HG02884 (cell line): ENCODE measurements around the gene PSMG3.

Experiments used
- ATAC-seq: cut with Tn5 transposase; IDR thresholded peaks from one replicate; pipeline ENCODE4 v1.9.1; 2021; ENCODE audit warnings: mild to moderate bottlenecking, moderate library complexity; ENCODE audit not compliant: unreplicated experiment

Gene PSMG3

DNA sequence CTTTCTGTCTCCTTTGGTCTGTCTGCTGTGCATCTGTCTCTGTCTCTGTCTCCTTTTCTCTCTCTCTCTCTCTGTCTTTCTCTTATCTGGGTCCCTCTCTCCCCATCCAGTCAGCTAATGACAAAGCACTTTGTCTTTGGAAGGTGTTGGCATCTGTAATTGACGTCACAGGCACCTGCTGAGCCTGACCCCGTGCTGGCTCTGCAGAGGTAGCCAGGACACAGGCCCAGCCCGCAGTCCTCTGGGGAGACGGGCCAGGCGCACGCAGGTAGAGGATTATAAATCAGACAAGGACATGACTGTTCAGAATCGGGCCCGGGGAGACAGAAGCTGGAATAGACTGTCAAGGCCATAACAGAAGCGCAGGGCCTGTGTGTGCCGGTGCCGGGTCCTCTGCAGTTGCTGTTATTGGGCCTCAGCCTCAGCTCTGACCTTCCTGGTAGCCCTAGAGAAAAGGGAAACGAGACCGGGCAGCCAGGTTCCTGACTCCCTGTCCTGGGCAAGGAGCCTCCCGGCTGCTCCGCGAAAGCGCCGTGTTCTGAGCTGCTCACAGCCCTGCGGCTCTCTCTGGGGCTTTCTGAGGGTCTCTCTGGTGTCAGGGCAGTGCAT lies 10.7 kb upstream of the PSMG3 start:
- ATAC-seq: no peak

DNA sequence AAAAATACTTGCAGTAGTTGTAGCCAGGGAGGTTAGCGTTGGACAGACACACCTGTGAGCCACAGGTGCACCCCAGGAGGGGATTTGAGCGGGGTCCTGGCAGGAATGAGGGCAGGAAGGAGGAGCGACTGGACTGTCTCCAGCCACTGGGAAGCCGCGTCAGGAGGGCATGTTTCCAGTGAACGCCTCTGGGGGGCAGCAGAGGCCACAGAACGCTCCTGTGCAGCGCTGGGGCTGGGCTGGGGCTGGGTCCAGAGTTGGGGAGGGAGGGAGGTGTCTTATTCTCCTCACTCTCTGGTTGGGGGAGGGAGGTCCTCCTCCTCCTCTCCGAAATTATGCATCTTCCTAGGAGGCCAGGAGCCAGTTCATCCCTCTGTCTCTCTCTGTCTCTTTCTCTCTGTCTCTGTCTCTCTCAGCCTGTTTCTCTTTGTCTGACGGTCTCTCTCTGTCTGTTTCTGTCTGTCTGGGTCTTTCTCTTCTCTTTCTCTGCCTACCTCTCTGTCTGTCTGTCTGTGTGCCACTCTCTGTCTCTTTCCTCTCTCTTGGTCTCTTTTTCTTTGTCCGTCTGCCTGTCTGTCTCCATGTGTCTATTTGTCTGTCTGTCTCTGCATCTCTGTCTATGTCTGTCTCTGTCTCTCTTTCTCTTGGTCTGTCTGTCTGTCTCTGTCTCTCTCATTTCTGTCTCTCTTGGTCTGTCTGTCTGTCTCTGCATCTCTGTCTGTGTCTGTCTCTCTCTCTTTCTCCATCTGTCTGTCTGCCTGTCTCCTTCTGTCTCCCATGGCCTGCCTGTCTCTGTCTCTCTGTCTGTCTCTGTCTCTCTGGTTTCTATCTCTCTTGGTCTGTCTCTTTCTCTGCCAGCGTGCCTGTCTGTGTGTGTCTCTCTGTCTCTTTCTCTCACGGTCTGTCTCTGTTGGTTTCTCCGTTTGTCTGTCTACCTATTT lies 9.9 kb upstream of the PSMG3 start:
- no peak for ATAC-seq

DNA sequence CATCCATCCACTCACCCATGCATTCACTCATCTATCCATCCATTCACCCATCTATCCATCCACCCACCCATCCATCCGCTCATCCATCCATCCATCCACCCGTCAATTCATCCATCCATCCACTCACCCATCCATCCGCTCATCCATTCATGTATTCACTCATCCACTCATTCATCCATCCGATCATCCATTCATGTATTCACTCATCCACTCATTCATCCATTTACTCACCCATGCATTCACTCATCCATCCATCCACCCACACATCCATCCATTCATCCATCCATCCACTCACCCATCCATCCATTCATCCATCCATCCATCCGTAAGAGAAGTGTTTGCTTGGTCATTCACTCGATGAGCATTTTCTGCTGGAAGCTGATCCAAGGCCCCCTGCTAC lies 8.7 kb upstream of the PSMG3 start:
- ATAC-seq: no peak

GRCh38 chr7:1576521-1577253 lies 6.9 kb upstream of the PSMG3 start:
- ATAC-seq: no peak

DNA sequence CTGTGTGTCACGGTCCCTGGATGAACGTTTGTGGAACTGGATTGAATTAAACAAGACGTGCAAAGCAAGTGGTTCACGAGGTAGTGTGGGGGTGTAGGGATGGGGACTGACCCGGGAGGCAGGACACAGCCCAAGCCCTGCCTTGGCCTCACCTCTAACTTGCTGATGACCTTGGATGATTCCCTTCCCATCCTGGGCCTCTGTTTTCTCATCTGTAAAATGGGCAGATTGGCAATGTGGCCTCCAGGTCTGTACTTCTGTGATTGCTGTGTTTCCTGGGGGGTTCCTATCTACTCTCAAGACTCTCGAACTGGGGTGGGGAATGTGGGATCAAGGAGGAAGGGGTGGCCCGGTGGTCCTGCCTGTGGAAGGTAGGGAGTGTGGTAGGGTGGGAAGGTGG lies 6.0 kb upstream of the PSMG3 start:
- ATAC-seq: no peak

GRCh38 chr7:1572111-1572822 lies 2.4 kb upstream of the PSMG3 start:
- ATAC-seq: no peak

- ATAC-seq: no peak
Measured at GRCh38 chr7:1569440-1569832, 396 bp downstream of the PSMG3 start.

GRCh38 chr7:1569016-1569415 lies 816 bp downstream of the PSMG3 start:
- ATAC-seq: no peak

DNA sequence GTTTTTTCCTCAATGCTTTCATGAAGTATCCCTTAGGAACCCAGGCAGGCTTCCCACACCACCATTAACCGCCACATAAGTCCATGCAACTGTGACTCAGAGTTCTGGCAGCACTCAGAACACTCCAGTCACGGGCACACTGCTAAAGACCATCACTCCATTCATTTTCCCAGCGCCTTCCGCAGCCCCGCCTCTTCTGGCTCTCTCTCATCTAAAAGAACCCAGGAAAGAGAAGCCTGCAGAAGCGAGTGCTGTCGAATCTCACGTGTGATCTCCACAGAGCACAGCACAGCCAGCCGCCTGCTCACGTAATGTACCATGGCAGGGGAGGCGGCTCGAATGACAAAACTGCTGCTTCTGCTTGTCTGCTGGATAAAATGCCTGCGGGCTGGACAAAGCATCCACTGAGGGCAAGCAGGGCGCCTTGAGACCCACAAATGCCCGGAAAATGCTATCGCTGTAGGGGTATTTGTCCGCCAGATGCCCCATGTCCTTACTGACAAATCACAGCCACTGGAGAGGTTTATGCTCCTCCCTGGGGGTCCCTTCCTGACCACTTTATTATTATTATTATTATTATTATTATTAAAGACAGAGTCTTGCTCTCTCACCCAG lies 1.8 kb downstream of the PSMG3 start:
- ATAC-seq: no peak

GRCh38 chr7:1567049-1567771 lies 2.6 kb downstream of the PSMG3 start:
- no peak for ATAC-seq

- ATAC-seq: no peak
Measured at GRCh38 chr7:1566687-1567048, 3.2 kb downstream of the PSMG3 start.

GRCh38 chr7:1564603-1565022 lies 5.2 kb downstream of the PSMG3 start:
- no peak for ATAC-seq

DNA sequence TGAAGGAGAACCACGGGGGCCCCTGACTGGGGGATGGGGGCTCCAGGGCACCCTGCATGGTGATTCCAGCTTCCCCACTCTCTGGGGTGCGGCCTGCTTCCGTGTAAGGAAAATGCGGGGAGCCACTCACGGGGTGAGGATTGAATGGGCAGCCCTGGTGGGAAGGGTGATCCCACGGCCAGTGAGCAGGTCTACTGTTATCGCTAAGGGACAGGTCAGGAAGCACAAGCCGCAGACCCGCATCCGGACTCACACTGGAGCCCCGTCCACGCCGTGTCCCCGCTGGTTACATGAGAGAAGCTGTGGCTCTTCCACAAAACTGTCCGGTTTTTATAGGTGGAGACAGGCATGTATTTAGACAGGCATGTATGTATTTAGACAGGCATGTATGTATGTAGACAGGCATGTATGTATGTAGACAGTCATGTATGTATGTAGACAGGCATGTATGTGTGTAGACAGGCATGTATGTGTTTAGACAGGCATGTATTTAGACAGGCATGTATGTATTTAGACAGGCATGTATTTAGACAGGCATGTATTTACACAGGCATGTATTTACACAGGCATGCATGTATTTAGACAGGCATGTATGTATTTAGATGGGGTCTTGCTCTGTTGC lies 5.7 kb downstream of the PSMG3 start:
- ATAC-seq: no peak

DNA sequence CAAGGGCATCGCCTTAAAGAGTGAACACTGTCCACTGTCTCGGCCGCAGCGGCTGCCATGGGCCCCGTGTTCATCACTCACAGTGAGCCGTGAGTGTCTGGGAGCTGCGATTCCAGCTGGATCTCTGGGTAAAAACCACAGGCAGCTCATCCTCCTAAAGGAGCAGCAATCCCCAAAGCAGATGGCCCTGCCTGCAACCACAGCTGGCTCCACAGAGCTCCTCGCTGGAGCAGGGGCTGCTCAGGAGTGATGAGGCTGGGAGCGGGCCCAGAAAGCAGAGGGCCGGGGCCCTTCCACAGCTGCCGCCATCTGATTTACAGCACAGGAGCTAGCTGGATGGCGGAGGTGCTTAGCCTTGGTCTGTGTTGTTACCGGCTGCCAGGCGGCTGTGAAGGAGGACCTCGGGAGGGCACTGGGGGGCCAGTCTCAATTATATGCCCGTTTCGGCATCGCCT lies 7.2 kb downstream of the PSMG3 start:
- no peak for ATAC-seq

DNA sequence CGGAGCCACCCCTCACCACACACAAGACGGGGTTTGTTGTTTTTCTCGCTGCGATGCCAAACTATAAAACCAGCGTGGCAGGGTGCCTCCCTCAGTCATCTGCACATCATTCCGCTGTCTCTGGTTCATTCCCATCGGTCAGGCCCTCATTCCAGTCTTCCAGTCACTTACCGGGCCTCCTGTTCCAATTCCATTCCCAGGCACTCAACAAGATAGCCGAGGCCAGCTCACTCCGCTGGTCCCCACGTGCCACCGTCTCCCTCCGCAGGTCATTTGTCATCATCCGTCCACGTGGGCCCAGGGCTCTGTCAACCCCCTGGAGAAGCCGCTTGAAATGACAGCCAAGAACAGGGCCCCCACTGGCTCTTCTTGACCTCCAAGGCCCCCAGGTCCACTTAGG lies 7.7 kb downstream of the PSMG3 start:
- no peak for ATAC-seq

GRCh38 chr7:1561036-1561940 lies 8.5 kb downstream of the PSMG3 start:
- no peak for ATAC-seq

DNA sequence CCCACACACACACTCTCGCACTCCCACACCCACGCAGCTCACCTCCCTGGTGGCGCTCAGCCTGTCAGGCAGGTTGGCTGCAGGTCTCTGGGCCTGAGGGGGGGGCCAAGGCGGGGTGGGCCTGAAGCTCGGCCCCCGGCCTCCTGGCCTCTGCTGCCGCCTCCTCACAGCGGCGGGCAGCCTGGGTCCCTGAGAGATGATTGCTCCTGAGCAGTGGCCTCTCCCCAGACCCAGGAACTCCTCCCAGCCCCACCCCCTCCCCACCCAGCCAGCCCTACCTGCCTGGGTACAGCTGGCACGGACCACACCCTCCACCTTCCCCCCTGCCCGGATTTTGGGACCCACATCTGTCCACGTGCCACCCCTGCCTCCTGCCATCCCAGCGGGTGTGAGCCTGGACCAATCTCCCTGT lies 9.2 kb downstream of the PSMG3 start:
- ATAC-seq: no peak
